Loucy (cell line): ENCODE measurements around the gene MYADML2.

Source experiments
- EZH2phosphoT487 ChIP-seq: fragments of 200-600 bp; IDR thresholded peaks from 2 replicates; pipeline ENCODE4 v1.6.1; 2018; ENCODE audit warnings: antibody characterized with exemption, mild to moderate bottlenecking, moderate library complexity, borderline replicate concordance
- TF ChIP-seq, protein P1 (sequence below): fragments of 200-600 bp; sonication (generic); conservative IDR thresholded peaks from 2 replicates; pipeline ENCODE4 v1.5.1; 2014; ENCODE audit warnings: mild to moderate bottlenecking, antibody characterized with exemption, low read length

DNA sequence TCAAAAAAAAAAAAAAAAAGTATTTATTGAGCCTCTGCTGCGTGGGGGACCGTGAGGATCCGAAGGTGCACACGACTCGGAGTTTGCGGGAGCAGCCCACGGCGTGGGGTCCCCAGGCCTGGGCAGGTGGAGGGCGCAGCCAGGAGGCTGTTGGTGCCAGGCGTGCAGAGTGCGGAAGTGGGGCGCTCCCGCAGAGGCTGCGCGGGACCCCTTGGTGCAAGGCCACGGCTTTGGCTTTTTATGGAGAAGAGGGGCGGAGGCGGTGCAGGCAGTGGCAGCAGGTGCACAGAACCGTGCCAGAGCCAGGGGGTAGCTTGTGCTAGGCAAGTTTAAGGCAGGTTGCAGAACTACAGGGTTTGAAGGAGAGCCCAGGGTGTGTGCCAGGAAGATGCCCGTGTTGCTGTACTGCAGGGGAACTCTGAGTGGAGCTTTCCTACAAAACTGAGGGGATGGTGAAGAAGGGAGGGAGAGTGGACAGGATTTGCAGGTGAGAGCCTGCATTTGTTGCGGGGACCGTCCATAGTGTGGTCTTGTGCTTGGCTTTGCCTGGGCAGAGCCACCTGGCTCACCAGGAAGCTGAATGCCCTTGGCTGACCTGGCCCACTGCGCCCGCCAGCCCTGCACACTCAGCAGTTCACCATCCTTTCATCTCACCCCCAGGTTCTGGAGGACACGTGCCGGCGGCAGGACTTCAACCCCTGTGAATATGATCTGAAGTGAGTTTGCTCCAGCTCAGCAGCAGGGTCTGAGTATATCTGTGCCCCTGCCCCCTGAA, 31.7 kb upstream of the MYADML2 start:
- TF ChIP-seq, protein P1, sequence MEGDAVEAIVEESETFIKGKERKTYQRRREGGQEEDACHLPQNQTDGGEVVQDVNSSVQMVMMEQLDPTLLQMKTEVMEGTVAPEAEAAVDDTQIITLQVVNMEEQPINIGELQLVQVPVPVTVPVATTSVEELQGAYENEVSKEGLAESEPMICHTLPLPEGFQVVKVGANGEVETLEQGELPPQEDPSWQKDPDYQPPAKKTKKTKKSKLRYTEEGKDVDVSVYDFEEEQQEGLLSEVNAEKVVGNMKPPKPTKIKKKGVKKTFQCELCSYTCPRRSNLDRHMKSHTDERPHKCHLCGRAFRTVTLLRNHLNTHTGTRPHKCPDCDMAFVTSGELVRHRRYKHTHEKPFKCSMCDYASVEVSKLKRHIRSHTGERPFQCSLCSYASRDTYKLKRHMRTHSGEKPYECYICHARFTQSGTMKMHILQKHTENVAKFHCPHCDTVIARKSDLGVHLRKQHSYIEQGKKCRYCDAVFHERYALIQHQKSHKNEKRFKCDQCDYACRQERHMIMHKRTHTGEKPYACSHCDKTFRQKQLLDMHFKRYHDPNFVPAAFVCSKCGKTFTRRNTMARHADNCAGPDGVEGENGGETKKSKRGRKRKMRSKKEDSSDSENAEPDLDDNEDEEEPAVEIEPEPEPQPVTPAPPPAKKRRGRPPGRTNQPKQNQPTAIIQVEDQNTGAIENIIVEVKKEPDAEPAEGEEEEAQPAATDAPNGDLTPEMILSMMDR, result no peak
- TF ChIP-seq EZH2phosphoT487, result no peak
